HG03432 (cell line): Measurements from ENCODE around the gene NPW.

Experiments
- ATAC-seq: cut with Tn5 transposase; IDR thresholded peaks from one replicate; pipeline ENCODE4 v1.9.1; 2021; ENCODE audit warnings: mild to moderate bottlenecking, moderate library complexity; ENCODE audit not compliant: unreplicated experiment

Gene NPW

DNA sequence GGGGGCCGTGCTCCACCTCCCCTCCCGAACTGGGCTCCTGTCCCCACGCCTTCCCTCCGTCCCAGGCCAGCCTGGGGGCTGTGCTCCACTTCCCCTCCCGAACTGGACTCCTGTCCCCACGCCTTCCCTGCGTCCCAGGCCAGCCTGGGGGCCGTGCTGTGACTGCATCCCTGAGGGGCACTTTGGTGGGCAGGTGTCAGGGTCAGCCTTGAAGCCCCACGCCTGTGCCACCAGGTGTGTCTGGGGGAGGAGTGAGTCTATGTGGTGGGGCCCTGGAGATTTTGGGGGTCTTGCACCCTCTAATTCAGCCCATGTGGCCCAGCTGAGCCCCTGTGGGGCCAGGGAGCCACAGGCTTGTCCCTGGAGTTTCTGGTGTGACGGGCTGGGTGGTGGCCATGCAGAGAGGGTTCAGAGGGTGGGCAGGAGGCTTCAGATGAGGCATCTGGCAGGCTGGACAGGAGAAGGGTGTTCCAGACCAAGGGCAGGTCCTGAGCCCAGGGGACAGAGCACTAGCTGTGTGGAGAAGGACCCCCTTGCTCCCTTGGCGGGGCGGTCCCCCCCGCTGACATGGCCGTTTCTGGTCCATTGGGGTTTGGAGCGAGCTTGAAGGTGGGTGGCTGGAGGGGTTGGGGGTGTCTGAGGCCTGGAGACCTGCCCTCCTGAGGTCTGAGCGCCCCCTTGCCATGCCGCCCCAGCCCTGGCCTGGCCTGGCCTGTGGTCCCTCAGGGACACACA, 15.3 kb downstream of the NPW start:
- no peak for ATAC-seq

DNA sequence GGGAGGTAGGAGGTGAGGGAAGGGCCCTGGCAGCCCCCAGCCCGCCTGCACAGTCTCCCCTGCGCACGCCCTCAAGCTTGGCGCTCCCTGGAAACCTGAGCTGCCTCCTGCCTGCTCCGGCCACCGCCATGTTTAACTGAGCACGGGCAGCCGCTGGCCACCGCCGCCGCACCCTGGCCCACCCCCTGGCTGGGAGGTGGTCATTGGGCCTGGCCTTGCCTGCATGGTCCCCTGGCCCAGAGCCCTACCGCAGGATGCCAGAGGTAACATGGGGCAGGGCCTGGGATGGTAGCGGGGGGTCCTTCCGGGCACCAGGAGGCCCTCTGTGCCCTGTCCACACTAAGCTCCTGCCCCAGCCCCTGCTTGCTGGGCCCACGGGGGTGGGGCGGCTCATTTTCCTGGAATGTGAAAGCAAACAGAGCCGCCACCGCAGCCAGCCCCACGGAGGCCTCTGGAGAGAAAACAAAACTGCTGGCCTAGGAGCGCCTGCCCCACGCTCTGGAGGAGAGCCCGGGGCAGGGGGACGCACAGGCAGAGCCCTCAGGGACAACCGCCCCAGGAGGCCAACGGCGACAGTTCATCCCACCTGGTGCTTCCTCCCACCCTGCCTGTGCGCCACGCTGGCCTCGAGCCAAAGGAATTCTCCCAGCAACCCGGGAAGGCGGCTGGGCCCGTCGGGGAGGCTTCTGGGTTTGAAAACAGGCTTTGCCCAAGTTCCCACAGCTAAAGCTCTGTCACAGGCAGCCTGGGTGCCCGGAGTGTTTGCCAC, 16.0 kb downstream of the NPW start:
- ATAC-seq = no peak

DNA sequence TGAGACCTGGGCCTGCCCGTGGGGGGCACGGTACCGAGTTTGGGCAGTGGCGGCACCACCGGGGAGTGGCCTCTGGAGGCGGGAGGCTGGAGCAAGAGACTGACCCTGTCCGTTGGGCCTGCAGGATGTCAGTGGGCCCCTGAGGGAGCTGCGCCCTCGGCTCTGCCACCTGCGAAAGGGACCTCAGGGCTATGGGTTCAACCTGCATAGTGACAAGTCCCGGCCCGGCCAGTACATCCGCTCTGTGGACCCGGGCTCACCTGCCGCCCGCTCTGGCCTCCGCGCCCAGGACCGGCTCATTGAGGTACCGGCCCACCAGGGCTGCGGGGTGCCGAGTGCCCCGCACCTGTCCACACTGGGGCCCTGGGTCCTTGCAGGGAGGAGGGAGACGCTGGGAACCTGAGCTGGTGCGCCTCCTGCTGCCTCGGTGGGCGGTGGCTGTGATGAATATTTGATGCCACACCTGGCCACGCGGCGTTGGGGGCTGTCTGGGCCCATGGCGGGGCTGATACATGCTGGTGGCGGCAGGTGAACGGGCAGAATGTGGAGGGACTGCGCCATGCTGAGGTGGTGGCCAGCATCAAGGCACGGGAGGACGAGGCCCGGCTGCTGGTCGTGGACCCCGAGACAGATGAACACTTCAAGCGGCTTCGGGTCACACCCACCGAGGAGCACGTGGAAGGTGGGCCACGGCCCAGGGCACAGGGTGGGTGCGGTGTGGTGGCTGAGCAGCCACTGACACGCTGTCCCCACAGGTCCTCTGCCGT, 16.8 kb downstream of the NPW start:
- no peak for ATAC-seq

DNA sequence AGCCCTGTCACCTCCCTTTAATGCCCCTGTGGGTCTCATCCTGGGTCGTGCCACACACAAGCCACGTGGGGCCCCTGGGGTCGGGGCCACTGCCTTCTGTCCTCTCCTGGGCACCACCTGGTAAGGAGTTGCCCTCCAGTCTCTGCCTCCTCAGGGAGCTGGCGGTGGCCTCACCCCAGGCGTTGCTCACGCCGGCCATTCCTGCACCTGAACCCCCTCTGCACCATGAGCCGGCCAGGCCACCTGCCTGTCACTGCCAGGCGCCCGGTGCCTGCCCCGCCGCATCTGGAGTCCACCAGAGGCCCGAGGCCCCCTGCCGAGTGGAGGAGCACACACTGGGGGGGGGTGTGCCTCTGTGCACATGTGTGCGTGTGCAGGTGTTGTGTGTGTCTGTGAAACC, 17.5 kb downstream of the NPW start:
- no peak for ATAC-seq

DNA sequence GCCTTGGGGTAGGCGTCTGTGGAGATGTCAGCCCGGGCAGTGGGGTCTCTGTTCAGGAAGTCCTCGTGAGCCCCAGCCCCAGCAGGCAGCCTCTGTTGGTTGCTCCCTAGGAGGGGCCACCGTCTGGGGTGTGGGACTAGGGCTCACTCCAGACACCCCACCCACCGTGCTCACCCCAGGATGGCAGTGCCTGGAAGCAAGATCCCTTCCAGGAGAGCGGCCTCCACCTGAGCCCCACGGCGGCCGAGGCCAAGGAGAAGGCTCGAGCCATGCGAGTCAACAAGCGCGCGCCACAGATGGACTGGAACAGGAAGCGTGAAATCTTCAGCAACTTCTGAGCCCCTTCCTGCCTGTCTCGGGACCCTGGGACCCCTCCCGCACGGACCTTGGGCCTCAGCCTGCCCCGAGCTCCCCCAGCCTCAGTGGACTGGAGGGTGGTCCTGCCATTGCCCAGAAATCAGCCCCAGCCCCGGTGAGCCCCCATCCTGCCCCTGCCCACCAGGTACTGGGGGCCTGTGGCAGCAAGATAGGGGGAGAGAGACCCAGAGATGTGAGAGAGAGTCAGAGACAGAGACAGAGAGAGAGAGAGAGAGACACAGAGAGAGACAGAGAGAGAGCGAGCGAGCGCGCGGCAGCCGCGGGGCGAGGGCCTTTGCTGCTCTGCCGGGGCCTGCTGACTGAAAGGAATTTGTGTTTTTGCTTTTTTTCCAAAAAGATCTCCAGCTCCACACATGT, 18.2 kb downstream of the NPW start:
- ATAC-seq = no peak

DNA sequence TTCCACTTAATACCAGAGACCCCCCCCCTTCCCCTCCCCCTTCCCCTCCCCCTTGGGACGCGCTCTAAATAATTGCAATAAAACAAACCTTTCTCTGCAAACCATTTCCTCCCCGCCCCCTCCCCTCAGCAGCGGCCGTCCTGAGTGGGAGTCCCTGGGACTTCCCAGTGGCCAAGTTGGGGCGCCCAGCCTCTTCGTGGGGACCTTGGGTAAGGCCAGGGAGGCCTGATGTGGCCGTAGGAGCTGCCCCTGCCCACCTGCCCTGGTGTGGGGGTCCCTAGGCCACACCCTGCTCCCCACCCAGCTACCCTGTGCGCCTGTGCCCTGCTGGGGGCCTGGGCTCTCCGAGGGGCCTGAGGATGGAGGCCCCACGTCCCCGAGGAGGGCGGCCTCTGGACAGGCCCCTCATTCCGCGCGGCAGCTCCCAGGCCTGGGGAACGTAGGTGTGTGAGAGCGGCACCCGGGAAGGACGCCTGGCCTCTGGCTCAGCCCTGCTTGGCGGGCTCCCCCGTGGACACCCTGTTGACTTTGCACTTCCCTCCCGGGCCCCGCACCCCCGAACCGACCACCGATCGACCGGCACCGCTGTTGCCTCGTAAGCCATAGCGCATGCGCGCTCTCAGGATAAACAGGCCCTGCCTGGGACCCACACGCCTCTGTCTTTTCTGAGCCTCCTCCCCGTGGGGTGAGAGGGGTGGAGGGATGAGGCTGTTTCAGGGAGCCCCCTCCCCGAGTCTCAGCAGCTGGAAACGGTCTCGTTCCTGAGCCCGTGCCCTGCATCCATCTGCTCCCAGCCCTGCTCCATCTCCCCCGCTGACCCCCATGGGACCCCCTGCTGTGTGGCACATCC, 19.0 kb downstream of the NPW start:
- ATAC-seq = no peak

DNA sequence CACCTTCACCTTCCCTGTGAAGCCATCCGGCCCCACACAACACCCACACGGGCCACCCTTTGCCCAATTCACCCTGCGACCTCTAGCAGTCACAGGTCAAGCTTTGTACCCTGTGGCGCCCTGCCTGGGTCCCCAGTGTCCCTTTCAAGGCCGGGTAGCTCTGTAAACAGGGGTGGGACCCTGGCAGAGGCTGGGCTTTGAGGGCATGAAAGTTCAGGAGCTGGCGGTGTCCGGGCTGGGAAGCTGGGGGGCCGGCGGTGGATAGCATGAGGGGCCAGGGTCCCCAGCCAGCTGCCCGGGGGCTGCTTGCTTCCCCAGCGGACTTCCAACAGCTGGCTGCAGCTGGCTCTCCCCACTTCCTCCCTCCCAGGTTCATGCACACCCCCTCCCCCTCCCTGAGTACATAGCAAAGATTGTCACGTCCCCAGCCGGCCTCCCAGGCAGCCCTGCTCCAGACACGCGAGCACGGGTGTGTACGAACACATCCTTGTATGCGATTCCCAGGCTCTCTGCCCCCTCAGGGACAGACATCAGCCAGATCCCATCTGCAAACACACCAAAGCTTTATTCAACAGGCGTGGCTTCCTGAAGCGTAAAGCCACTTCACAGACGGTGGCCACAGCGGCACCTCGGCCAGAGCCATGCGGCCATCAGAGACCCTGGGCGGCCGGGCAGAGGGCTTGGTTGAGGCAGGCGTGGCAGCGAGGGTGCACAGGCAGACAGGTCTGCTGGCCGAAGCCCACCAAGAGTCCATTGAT, 19.9 kb downstream of the NPW start:
- no peak for ATAC-seq

DNA sequence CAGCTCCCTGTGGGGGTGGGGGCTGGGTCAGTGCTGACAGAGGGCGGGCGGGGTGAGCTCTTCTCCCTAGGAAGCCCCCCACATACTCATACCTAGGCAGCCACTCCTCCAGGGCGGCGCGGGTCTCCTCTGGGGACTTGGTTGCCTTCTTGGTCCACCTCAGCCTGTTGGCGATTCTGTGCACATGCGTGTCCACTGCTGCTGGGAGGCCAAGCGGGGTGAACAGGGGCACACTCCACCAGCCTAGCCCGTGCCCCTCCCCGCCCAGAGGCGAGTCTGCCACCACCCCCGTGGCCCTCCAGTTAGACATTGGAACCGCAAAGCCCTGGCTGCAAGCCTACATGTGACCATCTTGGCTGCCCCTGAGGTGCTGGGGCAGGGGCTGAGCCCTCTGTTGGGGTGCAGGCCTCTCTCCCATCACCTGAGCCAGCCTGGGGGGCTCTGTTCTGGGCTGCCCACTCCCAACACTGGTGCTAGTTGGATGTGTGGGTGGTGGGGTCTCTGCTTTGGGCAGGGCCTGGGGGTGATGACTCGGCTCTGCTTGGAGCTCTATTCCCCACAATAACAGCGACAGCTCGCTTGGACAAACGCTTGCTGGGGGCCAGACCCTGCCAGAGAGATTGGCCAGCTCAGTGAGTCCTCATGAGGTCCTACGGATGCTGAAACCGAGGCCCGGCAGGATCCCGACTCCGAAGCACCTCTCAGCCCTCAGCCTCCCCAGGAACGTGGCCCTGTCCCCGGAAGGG, 20.6 kb downstream of the NPW start:
- no peak for ATAC-seq

DNA sequence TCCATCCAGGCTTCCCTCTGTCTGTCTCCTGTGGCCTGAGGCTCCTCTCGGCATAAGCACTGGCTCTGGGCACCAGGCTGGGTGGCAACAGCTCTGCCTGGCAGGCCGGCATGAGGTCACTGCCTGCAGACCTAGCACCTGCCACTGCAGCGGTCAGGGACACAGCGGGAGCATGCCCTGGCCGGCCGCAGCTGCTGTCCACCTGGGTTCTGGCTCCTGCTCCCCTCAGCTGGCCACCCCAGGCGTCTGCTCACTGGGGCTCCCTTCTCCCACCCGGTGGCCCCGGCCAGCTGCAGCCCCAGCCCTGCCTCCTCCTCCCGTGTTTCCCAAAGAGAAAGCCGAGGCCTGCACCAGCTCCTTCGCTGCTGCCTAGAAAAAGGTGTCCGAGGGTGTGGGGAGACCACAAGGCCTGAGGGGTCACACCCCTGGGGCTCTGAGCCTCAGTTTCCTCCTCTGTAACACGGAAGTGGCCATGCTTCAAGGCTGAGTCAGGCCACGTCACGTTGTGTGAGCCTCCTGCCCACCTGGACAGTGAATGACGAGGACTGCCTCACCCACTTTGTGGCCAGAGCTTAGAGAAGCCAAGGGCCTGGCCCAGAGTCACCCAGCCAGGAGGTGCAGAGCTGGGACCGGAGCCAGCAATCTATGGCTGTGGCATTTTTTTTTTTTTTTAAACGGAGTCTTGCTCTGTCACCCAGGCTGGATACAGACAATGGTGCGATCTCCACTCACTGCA, 21.4 kb downstream of the NPW start:
- no peak for ATAC-seq

DNA sequence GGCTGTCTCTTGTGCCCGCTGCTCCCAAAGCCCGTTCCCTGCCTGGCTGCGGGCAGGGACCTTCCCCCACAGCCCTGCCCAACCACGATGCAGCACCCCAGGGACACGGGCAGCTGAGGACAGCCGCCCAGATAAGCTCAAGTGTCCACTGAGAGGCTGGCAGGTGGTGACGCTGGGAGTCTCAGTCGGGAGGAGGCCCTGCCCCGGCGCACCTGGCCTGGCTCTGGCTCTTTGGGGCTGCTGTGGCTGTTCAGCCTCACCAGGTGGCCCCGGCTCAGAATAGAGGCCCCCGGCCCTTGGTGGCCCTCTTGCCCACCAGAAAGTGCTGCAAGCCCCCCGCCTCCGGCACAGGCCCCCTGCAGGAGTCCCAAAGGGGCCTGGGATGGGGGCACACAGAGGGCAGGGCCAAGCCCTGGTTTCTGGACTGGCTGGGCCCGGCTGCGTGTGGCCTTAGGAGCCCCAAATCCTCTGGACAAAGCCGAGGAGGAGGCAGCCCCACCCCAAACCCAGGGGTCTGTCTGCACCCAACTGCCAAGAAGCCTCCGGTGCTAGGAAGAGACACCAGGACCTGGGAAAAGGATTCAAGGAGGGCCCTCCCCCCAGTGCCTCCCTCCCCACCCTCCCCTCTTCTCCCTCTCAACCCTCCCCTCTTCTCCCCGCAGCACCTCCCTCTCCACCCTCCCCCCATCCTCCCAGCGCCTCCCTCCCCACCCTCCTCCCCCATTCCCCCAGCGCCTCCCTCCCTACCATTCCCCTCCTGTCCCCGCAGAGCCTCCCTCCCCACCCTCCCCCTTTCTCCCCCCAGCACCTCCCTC, 22.8 kb downstream of the NPW start:
- ATAC-seq = no peak

DNA sequence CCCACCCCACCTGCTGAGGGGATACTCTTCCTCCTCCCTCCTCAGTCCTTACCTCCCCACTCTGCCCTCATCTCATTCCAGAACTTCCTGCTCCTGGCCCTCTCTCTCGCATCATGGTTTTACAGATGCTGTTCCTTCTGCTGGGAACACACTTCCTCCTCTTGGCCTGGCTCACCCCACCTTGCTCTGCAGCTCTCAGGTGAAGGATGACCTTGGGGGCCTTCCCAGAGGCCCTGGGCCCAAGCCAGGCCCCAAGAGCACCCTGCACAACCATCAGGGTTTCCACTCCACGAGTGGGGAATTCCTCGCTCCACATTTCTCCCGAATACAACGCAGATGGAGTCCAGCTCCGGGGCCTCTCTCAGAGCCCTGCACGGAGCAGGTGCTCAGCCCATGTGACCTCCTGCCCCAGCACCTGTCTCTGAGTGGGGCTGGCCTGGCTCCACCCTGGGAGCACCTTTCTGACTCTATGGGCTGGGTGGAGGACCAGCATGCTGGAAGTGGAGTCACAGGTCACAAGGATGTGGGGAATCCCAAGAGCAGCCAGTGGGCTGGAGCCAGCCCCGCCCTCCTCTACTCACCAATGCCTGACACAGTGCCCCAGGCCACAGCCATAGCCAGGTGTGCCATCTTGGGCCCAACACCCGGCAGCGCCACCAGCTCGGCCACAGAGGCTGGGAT, 23.5 kb downstream of the NPW start:
- no peak for ATAC-seq

DNA sequence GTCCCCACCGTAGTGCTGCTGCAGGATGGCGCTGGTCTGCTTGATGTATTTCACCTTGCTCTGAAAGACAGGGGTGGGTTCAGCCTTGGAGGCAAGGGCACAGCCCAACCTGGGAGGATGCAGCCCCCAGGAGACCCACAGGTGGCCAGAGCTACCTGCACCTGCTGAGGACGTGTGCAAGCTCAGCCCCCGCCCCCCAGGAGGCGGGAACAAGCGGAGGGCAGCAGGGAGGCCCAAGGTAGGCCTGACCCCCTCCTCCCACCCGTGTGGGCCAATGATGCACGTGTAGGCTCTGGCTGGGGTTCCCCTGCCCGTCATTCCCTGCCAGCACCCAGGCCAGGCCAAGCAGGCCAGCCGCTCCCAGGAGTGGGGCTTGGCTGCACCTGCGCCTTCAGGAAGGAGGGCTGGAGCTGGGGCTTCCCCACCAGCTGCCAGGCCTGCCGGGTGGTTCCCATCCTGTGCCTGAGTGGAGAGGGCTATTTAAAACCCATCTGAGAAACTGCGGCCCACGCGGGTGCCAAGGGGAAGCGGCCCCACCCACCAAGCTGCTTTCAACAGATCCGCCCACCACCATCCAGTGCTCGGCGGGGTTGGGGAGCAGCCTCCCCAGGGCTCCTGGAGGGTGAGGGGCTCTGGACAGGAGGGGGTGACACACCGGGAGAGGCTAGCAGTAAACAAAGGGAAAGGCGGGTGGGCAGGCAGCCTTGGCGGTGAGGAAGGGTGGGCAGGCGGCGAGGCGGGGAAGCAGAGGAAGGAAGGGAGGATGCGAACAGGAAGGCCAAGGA, 24.3 kb downstream of the NPW start:
- no peak for ATAC-seq

DNA sequence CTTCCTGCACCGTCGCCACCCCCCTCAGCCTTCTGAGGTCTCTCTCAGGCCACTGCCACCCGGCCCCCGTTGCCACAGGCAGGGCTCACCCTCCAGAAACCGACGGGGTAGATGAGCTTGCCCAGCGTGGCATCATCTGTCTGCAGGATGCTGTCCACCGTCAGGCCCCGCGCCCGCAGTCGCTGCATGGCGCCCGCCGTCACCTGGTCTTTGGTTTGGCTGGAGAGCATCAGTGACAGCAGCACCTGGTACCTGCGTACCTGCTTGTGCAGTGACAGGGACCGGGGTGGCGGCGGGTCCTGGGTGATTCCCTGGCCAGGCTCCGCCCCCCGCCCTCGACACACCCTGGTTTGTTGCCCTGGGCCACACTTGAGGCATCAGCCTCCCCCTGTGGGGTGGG, 25.0 kb downstream of the NPW start:
- no peak for ATAC-seq

DNA sequence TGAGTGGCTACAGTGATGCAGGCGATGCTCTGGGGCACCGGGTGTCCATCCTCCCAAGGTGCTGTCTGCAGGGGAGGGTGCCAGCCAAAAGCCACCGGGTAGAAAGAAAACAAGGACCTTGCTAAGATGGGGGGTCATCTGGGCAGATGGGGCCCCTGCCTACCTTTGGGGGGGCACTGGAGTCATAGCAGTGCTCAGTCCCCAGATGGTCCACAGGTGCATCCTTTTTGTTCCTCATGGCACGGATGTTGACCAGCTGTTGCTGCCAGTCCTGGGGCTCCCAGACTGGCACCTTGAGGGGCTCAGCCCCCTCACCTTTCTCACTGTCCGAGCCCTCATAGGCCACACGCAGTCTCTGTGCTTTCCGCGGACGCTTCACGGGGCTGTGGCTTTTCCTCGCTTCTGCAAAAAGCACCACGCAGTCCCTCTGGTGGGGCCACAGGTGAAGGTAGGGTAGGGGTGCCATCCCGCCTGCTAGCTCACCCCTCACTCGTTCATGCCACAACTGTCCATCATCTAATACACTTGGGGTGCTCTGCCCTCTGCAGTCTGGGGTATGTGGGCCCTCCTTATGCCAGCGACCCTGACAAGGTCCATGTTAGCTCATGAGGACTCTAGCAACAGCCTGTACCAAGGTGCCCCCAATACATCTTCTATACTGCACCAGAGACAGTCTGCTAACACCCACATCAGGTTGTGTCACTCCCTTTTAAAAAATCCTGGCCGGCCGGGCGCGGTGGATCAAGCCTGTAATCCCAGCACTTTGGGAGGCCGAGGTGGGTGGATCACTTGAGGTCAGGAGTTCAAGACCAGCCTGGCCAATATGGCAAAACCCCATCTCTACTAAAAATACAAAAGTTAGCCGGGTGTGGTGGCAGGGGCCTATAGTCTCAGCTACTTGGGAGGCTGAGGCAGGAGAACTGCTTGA, 26.6 kb downstream of the NPW start:
- no peak for ATAC-seq

DNA sequence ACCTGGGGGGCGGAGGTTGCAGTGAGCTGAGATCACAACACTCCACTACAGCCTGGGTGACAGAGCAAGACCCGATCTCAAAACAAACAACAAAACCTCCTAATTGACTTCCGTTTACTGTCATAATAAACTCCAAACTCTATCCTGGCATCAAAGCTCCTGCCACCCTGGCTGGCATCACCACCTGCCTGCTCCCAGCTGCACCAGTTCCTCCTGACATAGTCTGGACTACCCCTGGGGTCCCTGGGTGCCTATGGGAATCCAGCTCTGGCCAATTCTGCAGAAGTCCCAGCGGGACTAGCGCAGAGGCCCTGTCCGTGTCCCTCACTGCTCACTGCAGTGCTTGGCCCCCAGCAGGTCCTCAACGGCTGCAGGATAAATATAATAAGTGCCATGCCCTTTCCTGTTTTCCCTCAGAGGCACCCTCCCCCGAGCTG, 27.3 kb downstream of the NPW start:
- ATAC-seq = no peak
